Endothelial cell (in vitro differentiated cells): ENCODE data around the gene FAM149B1. TPM values are rescaled to one million over a fixed set of nuclear protein-coding genes. Genes with fewer than 3 reads are reported as not detected.

Experiments used
- DNase-seq: peaks from one replicate; pipeline ENCODE4 v3.0.0; 2021; ENCODE audit warnings: low spot score
- H3K27ac Mint-ChIP-seq: one replicate; pipeline ENCODE4 v1.8.0; 2021; ENCODE audit warnings: mixed read lengths, inconsistent platforms; ENCODE audit not compliant: unreplicated experiment
- H3K27me3 Mint-ChIP-seq: one replicate; pipeline ENCODE4 v1.8.0; 2021; ENCODE audit warnings: mild to moderate bottlenecking, moderate library complexity, mixed read lengths, inconsistent platforms; ENCODE audit not compliant: unreplicated experiment
- H3K36me3 Mint-ChIP-seq: one replicate; pipeline ENCODE4 v1.8.0; 2021; ENCODE audit warnings: mild to moderate bottlenecking, low read depth, mixed read lengths, inconsistent platforms; ENCODE audit not compliant: unreplicated experiment
- H3K4me1 Mint-ChIP-seq: one replicate; pipeline ENCODE4 v1.8.0; 2021; ENCODE audit warnings: mild to moderate bottlenecking, mixed read lengths, inconsistent platforms; ENCODE audit not compliant: unreplicated experiment
- H3K4me3 Mint-ChIP-seq: one replicate; pipeline ENCODE4 v1.8.0; 2021; ENCODE audit warnings: mild to moderate bottlenecking, mixed read lengths, inconsistent platforms; ENCODE audit not compliant: unreplicated experiment
- H3K9me3 Mint-ChIP-seq: one replicate; pipeline ENCODE4 v1.8.0; 2021; ENCODE audit warnings: mixed read lengths, inconsistent platforms; ENCODE audit not compliant: unreplicated experiment
- total RNA-seq: library from RNA; stranded (reverse); fragmentation: NEBNext Ultra II Directional; extraction: Animal tissue kit (Norgen Biotek cat#: 25700); gene quantifications from one replicate; pipeline ENCODE4 v1.2.1, GENCODE V29; 2021; ENCODE audit not compliant: unreplicated experiment
- TF ChIP-seq, protein P1 (sequence below): fragments of 200-600 bp; sonication (generic); IDR thresholded peaks from one replicate; pipeline ENCODE4 v1.5.0; 2021; ENCODE audit warnings: antibody characterized with exemption; ENCODE audit not compliant: unreplicated experiment

The FAM149B1 gene
- total RNA-seq, 1 donor from 2014 or later: 24.8 TPM

- H3K4me3 Mint-ChIP-seq: no peak overlapping the region
- H3K36me3 Mint-ChIP-seq: peaks cover 5% of the 10 kb centered on the region
These were observed 60.3 kb downstream of the FAM149B1 start for GRCh38 chr10:73228247-73228646.

DNA sequence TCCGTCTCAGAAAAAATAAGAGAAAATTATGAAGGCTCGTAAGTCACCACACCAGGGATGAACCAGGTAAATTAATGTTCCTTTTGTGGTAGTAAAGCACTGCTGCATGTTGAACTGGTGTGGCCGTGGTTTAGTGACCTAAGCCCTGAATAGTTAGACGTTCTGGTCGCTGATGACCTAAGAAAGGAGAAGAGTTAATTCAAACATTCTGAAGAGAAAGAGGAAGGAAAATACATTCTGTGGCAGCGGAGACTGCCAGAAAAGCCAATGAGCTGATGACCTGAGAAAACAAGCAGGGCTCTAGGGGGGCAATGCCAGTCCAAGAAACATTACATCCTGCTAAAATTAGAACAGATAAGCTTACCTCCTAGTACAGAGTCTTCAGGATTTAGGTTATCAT is 61.6 kb downstream of the FAM149B1 start:
- H3K27ac Mint-ChIP-seq: no peak overlapping the region
- no peak overlapping the region for H3K4me3 Mint-ChIP-seq
- H3K4me1 Mint-ChIP-seq: no peaks in the 10 kb centered on the region
- H3K36me3 Mint-ChIP-seq: peaks cover 9% of the 10 kb centered on the region
- H3K9me3 Mint-ChIP-seq: no peaks in the 10 kb centered on the region
- TF ChIP-seq, protein P1, sequence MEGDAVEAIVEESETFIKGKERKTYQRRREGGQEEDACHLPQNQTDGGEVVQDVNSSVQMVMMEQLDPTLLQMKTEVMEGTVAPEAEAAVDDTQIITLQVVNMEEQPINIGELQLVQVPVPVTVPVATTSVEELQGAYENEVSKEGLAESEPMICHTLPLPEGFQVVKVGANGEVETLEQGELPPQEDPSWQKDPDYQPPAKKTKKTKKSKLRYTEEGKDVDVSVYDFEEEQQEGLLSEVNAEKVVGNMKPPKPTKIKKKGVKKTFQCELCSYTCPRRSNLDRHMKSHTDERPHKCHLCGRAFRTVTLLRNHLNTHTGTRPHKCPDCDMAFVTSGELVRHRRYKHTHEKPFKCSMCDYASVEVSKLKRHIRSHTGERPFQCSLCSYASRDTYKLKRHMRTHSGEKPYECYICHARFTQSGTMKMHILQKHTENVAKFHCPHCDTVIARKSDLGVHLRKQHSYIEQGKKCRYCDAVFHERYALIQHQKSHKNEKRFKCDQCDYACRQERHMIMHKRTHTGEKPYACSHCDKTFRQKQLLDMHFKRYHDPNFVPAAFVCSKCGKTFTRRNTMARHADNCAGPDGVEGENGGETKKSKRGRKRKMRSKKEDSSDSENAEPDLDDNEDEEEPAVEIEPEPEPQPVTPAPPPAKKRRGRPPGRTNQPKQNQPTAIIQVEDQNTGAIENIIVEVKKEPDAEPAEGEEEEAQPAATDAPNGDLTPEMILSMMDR: no peak
- no peak for DNase-seq
- H3K27me3 Mint-ChIP-seq: no peaks in the 10 kb centered on the region

More at GRCh38 chr10:73228247-73228646, 60.3 kb downstream of the FAM149B1 start:
- no peak for DNase-seq
- H3K27ac Mint-ChIP-seq: no peak overlapping the region
- H3K4me1 Mint-ChIP-seq: no peaks in the 10 kb centered on the region
- H3K9me3 Mint-ChIP-seq: no peaks in the 10 kb centered on the region
- H3K27me3 Mint-ChIP-seq: no peaks in the 10 kb centered on the region
- TF ChIP-seq, protein P1: no peak

DNA sequence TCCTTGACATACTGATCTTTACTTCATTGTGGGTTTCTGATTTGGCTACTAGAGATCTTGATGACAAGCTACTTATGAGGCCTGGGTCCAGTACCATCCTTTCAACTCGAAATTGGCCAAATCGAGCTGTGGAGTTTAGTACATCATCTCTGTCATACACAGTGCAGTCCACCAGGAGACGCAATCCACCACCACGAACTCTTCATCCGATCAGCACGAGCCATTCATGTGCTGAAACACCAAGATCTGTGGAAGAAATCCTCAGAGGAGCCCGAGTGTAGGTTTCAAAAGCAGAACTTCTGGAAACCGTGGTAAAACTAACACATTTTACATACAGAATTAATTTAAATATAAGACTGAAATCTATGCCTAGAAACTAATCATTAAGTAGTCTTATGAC is 65.0 kb downstream of the FAM149B1 start:
- no peaks in the 10 kb centered on the region for H3K9me3 Mint-ChIP-seq
- no peaks in the 10 kb centered on the region for H3K27me3 Mint-ChIP-seq
- no peaks in the 10 kb centered on the region for H3K4me1 Mint-ChIP-seq
- DNase-seq: peak; percentile 16
- peaks cover 13% of the 10 kb centered on the region for H3K36me3 Mint-ChIP-seq
- no peak overlapping the region for H3K27ac Mint-ChIP-seq
- H3K4me3 Mint-ChIP-seq: peak overlapping the region; percentile 24
- TF ChIP-seq, protein P1: no peak

GRCh38 chr10:73233883-73234282 is 66.0 kb downstream of the FAM149B1 start:
- H3K27me3 Mint-ChIP-seq: no peaks in the 10 kb centered on the region
- no peaks in the 10 kb centered on the region for H3K4me1 Mint-ChIP-seq
- no peak overlapping the region for H3K4me3 Mint-ChIP-seq
- TF ChIP-seq, protein P1: no peak
- no peak for DNase-seq
- no peak overlapping the region for H3K27ac Mint-ChIP-seq
- H3K36me3 Mint-ChIP-seq: peaks cover 13% of the 10 kb centered on the region
- H3K9me3 Mint-ChIP-seq: no peaks in the 10 kb centered on the region

DNA sequence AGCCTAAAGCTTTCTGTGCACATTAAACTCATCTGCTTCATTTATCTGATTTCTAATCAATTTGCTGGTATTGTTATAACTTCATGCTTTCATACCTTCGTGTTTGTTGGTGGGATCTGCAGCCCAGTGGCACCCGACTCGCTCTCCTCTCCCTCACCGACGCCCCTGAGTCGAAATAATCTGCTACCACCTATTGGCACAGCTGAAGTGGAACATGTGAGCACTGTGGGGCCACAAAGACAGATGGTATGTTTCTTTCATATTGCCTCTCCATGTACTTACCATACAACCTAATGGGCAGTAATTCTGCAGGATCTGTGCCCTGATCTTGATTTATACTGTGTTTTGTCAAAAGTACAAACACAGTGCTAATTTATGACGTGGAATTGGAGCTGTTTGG is 66.8 kb downstream of the FAM149B1 start:
- TF ChIP-seq, protein P1: no peak
- no peak overlapping the region for H3K27ac Mint-ChIP-seq
- no peak for DNase-seq
- H3K4me3 Mint-ChIP-seq: no peak overlapping the region
- peaks cover 13% of the 10 kb centered on the region for H3K36me3 Mint-ChIP-seq
- H3K4me1 Mint-ChIP-seq: no peaks in the 10 kb centered on the region
- no peaks in the 10 kb centered on the region for H3K27me3 Mint-ChIP-seq
- H3K9me3 Mint-ChIP-seq: no peaks in the 10 kb centered on the region
